Measurements from ENCODE around the gene RAMP1. TPM values are rescaled to one million over a fixed set of nuclear protein-coding genes. Genes with fewer than 3 reads are reported as not detected.

Gene RAMP1
- polyA plus RNA-seq, 1 donor from 2014 or later: 25.5 TPM

DNA sequence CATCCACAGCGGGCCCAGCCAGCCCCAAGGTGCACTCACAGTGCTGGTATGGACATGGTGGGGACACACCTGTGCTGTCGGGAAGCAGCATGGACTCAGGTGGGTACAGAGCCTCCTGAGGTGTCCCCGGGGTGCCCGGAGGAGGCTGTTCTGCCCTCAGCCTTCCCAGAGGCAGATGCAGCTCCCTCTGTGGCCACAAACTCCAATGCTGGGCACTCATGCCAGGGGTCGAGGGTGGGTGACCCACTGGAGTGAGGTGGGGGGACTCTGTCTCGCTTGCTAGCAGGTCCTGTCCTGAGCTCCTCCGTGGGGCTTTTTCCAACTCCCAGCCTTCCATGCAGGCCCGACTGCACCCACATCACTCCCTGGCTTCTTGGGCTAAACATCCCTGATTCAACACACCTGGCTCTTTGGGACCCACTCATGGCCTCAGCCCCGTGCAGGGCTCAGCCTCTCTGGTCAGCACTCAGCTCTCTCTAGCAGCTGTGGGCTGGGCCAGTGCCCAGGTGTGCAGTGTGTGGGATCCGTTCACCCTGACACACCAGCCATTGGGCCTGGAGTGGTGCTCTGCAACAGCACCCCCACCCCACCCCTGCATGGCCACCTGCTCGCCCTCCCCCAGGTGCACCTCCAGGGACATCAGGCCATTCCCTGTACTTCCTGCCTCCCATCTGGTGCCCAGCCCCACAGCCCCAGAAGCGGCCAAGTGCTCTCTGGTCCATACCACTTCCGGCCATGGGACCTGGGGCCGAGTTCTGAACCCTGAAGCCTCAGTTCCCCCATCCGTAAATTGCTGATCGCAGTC, 16.0 kb downstream of the RAMP1 start:
- Histone ChIP-seq H3K27me3 (ENCODE audit: insufficient read depth, low read depth, low read length) (no peaks in the 10 kb centered on the region), H4K20me1 (ENCODE audit: insufficient read depth) (no peaks in the 10 kb centered on the region), H3K27ac (ENCODE audit: low read length) (no peak overlapping the region), H3K9ac (ENCODE audit: low read length) (no peak overlapping the region), H3K4me3 (ENCODE audit: low read length) (no peak overlapping the region), H3K4me2 (ENCODE audit: low read length) (no peak overlapping the region), H3K36me3 (ENCODE audit: insufficient read depth, low read length) (no peaks in the 10 kb centered on the region), H3K9me3 (ENCODE audit: low read length) (no peaks in the 10 kb centered on the region), H3K79me2 (replicated peaks; ENCODE audit: insufficient read depth, low read length) (no peaks in the 10 kb centered on the region), H2AFZ (ENCODE audit: low read depth, low read length) (no peak overlapping the region), H3K9me2 (ENCODE audit: insufficient read depth, low read length) (no peaks in the 10 kb centered on the region), H3F3A (ENCODE audit: insufficient read depth, low read length, poor library complexity, severe bottlenecking) (no peaks in the 10 kb centered on the region)
- TF ChIP-seq TAF1 (IDR thresholded peaks at IDR 0.05; ENCODE audit: low read depth): no peak

DNA sequence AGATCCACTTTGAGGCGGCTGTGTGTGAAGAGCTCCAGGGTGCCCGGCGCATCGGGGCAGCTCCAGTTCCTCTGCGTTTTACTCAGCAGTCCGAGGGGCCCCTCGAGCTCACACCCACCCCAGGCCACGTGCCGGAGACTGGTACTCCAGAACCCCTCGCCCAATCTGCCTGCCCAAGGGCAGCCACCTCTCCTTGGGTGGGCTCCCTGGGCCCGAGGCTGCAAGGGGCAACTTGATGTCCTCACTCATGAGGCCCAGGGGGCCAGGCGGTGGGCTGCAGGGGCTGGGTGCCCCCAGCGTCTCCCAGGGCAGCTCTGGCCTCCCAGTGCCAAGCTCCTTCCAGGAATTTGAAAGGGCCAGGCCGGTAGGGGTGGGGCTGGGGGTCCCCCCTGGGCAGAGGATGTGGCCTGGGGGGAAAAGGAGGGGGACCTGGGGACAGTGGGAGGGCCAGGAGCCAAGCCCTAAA, 16.7 kb downstream of the RAMP1 start:
- no peak overlapping the region for H3K27ac ChIP-seq (ENCODE audit: low read length)

More for the DNA sequence above, 16.7 kb downstream of the RAMP1 start:
- Histone ChIP-seq H3K9me3 (ENCODE audit: low read length) (no peaks in the 10 kb centered on the region), H3K9me2 (ENCODE audit: insufficient read depth, low read length) (no peaks in the 10 kb centered on the region), H2AFZ (ENCODE audit: low read depth, low read length) (no peak overlapping the region), H3F3A (ENCODE audit: insufficient read depth, low read length, poor library complexity, severe bottlenecking) (no peaks in the 10 kb centered on the region), H3K9ac (ENCODE audit: low read length) (no peak overlapping the region), H3K27me3 (ENCODE audit: insufficient read depth, low read depth, low read length) (no peaks in the 10 kb centered on the region), H3K4me3 (ENCODE audit: low read length) (no peak overlapping the region), H3K4me2 (ENCODE audit: low read length) (no peak overlapping the region), H3K36me3 (ENCODE audit: insufficient read depth, low read length) (no peaks in the 10 kb centered on the region), H4K20me1 (ENCODE audit: insufficient read depth) (no peaks in the 10 kb centered on the region), H3K79me2 (replicated peaks; ENCODE audit: insufficient read depth, low read length) (no peaks in the 10 kb centered on the region)
- no peak for TF ChIP-seq SMC3 (conservative IDR thresholded peaks at IDR 0.05; ENCODE audit: poor library complexity)
- TF ChIP-seq EP300 (conservative IDR thresholded peaks at IDR 0.05; ENCODE audit: poor library complexity, severe bottlenecking): no peak
- no peak for TF ChIP-seq RAD21 (conservative IDR thresholded peaks at IDR 0.05)
- TF ChIP-seq, protein P1, sequence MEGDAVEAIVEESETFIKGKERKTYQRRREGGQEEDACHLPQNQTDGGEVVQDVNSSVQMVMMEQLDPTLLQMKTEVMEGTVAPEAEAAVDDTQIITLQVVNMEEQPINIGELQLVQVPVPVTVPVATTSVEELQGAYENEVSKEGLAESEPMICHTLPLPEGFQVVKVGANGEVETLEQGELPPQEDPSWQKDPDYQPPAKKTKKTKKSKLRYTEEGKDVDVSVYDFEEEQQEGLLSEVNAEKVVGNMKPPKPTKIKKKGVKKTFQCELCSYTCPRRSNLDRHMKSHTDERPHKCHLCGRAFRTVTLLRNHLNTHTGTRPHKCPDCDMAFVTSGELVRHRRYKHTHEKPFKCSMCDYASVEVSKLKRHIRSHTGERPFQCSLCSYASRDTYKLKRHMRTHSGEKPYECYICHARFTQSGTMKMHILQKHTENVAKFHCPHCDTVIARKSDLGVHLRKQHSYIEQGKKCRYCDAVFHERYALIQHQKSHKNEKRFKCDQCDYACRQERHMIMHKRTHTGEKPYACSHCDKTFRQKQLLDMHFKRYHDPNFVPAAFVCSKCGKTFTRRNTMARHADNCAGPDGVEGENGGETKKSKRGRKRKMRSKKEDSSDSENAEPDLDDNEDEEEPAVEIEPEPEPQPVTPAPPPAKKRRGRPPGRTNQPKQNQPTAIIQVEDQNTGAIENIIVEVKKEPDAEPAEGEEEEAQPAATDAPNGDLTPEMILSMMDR (IDR thresholded peaks at IDR 0.05; ENCODE audit: poor library complexity, severe bottlenecking): no peak
- TF ChIP-seq EZH2 (IDR thresholded peaks at IDR 0.05; ENCODE audit: borderline replicate concordance, insufficient read depth, low read length, poor library complexity, severe bottlenecking): no peak
- TF ChIP-seq TAF1 (IDR thresholded peaks at IDR 0.05; ENCODE audit: low read depth): no peak
- no peak for TF ChIP-seq MXI1 (conservative IDR thresholded peaks at IDR 0.05; ENCODE audit: poor library complexity, severe bottlenecking)
- no peak for TF ChIP-seq POLR2AphosphoS5 (IDR thresholded peaks at IDR 0.05)
- TF ChIP-seq, protein P2, sequence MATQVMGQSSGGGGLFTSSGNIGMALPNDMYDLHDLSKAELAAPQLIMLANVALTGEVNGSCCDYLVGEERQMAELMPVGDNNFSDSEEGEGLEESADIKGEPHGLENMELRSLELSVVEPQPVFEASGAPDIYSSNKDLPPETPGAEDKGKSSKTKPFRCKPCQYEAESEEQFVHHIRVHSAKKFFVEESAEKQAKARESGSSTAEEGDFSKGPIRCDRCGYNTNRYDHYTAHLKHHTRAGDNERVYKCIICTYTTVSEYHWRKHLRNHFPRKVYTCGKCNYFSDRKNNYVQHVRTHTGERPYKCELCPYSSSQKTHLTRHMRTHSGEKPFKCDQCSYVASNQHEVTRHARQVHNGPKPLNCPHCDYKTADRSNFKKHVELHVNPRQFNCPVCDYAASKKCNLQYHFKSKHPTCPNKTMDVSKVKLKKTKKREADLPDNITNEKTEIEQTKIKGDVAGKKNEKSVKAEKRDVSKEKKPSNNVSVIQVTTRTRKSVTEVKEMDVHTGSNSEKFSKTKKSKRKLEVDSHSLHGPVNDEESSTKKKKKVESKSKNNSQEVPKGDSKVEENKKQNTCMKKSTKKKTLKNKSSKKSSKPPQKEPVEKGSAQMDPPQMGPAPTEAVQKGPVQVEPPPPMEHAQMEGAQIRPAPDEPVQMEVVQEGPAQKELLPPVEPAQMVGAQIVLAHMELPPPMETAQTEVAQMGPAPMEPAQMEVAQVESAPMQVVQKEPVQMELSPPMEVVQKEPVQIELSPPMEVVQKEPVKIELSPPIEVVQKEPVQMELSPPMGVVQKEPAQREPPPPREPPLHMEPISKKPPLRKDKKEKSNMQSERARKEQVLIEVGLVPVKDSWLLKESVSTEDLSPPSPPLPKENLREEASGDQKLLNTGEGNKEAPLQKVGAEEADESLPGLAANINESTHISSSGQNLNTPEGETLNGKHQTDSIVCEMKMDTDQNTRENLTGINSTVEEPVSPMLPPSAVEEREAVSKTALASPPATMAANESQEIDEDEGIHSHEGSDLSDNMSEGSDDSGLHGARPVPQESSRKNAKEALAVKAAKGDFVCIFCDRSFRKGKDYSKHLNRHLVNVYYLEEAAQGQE (IDR thresholded peaks at IDR 0.05; ENCODE audit: borderline replicate concordance): no peak
